Stimulated activated CD4-positive, alpha-beta T cell treated with anti-CD3 and anti-CD28 coated beads, Interleukin-15, amount 100 ng/mL, for 48 hours (primary cell): Measurements from ENCODE around the gene AATK.

Experiments
- DNase-seq, 2 donors: peaks; one replicate each; pipeline ENCODE4 v3.0.0-alpha.2; 2020; ENCODE audit warnings: low read depth in 2 of 2

Gene AATK

DNA sequence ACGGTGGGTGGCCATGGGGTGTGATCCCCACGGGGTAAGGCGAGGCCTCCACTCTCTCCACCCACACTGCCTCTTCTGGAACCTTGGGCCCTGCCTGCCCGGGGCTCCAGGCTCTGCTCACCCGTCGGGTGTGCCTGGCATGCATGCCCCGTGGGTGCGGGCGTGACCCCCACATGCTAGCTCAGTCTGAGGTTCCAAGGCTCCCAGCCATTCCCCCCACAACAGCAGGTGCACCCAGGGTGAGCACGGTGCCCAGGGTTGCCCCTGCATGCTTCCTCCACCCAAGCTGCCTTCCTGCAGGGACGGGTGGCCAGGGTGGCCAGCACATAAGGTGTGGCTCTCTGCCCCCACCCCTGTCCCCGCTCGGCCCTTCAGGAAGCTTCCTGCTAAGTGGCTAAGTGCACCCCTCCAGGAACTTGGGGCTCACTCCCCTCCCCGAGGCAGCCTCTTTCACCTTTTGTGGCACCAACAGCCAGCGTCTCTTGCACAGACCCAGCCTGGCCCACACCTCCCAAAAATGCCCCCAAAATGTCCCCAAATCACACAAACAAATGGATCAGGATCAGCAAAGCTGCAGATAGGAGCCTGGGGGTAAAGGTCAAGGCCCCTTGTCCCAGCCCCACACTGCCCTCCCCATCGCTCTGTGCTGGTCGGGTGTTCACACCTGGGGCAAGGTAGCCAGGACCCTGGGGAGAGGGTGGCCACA, 22.2 kb downstream of the AATK start:
- no peak for DNase-seq

- no peak for DNase-seq
Measured at GRCh38 chr17:81143200-81143527, 22.9 kb downstream of the AATK start.

- peak in 1 of 2 donors; percentile 52 for DNase-seq
Measured at GRCh38 chr17:81142301-81143199, 23.5 kb downstream of the AATK start.

- no peak for DNase-seq
Measured at GRCh38 chr17:81140695-81141094, 25.3 kb downstream of the AATK start.

- no peak for DNase-seq
Measured at GRCh38 chr17:81140018-81140417, 26.0 kb downstream of the AATK start.

DNA sequence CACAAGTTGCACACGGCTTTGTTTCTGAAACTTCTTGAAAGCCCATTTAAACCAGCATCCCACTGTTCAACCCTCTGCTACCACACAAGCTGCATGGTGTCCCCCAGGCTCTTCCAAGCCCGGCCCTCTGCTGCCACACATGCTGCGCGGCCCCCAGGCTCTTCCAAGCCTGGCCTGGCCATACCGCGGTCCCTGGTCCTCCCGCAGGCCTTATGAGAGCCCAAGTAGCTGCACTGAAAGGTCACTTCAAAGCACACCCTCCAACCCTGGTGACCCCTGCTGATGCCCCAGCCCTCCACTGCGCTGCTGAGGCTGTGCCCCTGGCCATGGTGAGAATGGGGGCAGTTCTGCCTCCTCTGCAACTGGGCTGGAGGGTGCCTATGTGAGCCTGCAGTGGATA, 26.6 kb downstream of the AATK start:
- no peak for DNase-seq

DNA sequence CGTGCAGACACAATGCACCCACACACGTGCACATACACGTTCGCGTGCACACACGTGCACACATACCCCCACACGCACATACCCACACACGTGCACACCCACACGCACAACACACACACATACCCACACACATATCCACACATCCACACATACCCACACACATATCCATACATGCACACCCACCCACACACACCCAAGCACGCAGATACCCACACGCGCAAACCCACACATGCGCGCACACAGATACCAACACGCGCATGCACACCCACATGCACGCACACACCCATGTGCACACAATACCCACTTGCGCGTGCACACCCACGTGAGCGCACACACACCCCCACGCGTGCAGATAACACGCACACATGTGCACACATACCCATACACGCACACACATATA, 27.5 kb downstream of the AATK start:
- DNase-seq: no peak

DNA sequence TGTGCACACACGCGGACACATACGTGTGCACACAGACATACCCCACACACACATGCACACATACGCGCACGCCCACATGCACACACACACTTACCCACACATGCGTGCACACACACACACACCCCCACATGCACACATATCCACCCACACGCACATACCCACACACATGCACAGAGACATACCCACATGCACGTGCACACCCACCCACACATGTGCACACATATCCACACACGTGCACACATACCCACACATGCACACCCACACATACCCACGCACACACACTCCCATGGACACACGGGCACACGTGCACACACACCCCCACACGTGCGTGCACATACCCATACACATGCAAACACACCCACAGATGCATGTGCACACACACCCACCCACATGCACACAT, 27.9 kb downstream of the AATK start:
- DNase-seq: no peak

- DNase-seq: no peak
Measured at GRCh38 chr17:81137248-81137647, 28.8 kb downstream of the AATK start.

DNA sequence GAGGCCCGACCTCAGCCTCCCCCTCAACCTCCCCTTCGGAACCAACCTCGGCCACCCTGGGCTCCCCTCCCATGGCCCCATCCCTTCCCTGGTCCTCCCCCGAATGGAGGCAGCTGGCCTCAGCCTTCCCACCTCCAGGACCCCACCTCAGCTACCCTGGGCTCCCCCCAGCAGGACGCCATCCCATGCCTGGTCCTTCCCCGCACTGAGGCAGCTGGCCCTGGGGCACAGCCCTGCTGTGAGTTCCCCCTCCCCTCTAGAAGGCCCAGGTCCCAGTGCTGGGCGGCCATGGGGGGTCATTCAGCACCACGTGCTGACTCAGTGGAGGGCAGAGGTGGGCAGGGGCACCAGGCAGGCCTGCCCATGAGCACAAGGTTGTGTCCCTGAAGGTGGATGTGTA, 29.7 kb downstream of the AATK start:
- DNase-seq: no peak

- no peak for DNase-seq
Measured at GRCh38 chr17:81135505-81136278, 30.3 kb downstream of the AATK start.

DNA sequence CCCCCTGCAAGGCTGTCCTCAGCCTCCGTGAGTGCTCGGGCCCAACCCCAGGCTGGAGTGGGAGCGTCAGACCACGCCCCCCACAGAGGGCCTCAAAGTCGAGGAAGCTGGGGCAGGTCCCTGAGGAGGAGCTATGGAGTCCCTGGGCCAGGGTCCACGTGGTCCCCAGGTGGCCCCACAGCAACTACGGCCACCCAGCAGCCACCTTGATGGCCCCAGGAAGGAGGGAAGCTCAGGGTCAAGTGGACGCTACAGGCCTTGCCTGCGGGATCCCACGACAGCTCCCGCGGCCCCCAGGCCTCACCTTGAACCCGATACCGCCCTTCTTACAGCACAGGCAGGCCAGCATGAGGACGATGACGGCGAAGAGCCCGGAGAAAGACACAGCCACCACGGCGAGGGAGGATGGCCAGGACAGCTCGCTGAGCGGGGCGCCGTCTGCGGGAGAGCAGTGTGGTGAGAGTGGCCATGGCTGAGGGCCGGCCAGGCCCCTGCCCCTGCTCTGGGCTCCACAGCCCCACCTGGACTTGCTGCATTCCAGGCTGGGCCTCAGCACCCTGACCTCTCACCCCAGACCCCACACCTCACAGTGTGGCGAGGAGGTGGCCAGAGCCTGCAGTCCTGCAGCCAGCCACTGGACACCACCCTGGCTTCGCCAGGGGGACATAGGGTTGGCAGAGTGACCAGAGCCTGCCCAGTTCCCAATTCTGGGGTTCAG, 31.8 kb downstream of the AATK start:
- no peak for DNase-seq

- no peak for DNase-seq
Measured at GRCh38 chr17:81132770-81133723, 33.0 kb downstream of the AATK start.

DNA sequence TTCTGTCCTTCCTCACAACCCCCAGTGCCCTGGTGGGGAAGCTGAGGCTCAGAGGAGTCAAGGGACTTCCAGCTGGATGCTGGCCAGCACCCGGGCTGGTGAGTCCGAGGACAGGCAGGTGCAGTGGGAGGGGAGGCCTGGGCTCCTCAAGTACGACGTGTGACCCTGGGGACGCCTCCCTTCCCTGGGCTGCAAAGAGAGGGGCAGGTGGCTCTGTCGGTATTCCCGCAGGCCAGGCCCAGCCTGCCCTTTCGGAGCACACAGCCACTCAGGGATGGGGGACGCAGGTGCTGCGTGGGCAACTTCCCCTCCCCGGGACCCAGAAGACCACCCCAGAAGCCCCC, 33.9 kb downstream of the AATK start:
- DNase-seq: no peak

DNA sequence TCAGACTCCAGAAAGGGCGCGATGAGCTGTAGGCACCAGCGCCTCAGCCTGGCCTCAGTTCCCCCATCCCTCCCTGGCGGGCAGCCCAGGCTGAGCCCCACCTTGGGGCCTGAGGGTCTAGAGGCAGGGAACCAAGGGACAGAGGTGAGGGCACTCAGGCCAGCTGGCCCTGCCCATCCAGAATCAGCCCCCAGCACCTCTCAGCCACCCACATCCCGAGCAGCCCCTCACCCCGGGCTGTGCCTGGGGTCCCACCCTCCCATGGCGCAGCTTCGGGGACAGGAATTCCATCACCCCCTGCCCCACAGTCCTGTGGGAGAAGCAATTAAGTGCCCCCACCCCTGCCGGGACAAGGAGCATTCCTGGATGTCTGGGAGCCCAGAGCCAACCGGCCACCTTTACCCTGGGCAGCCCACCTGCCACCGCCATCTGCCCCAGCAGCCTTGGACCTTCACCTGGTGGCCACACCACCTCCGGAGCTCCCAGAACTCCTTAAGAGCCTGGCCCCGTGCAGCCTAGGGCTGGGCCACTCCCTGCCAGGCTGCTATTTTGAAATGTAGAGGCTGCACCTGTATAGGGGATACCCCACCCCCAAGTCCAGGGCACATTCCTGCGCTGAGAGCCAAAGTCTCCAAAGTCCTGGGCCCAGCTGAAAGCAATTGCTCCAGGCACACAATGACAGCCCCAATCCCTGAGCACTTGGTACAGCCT, 34.4 kb downstream of the AATK start:
- DNase-seq: no peak

- DNase-seq: no peak
Measured at GRCh38 chr17:81130385-81131361, 35.3 kb downstream of the AATK start.

- no peak for DNase-seq
Measured at GRCh38 chr17:81129711-81130367, 36.2 kb downstream of the AATK start.

- no peak for DNase-seq
Measured at GRCh38 chr17:81129289-81129688, 36.7 kb downstream of the AATK start.
